ENCODE measurements around the gene C1QL2.

The C1QL2 gene

DNA sequence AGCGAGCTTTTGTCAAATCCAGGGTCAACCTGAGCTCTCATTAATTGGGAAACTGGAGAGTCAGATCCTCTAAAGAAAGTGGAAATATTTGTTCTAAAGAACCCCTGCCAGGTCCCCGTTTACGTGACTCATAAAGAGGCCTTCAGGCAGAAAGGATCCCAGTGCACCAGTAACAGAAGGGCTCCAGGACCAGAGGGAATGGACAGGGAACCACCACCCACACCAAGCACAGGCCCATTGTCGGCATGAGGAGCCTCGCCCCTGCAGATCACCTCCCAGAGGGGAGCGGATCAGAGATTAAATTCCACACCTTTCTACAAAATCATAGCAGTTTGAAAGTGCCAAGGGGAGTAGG is 16.4 kb upstream of the C1QL2 start:
- TF ChIP-seq, protein P1, sequence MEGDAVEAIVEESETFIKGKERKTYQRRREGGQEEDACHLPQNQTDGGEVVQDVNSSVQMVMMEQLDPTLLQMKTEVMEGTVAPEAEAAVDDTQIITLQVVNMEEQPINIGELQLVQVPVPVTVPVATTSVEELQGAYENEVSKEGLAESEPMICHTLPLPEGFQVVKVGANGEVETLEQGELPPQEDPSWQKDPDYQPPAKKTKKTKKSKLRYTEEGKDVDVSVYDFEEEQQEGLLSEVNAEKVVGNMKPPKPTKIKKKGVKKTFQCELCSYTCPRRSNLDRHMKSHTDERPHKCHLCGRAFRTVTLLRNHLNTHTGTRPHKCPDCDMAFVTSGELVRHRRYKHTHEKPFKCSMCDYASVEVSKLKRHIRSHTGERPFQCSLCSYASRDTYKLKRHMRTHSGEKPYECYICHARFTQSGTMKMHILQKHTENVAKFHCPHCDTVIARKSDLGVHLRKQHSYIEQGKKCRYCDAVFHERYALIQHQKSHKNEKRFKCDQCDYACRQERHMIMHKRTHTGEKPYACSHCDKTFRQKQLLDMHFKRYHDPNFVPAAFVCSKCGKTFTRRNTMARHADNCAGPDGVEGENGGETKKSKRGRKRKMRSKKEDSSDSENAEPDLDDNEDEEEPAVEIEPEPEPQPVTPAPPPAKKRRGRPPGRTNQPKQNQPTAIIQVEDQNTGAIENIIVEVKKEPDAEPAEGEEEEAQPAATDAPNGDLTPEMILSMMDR (IDR thresholded peaks at IDR 0.05; ENCODE audit: insufficient read depth, low read depth, low read length, missing control alignments), result no peak
- no peak for DNase-seq (ENCODE audit: low read depth)
- no peak overlapping the region for H3K4me3 ChIP-seq (ENCODE audit: low read length)

DNA sequence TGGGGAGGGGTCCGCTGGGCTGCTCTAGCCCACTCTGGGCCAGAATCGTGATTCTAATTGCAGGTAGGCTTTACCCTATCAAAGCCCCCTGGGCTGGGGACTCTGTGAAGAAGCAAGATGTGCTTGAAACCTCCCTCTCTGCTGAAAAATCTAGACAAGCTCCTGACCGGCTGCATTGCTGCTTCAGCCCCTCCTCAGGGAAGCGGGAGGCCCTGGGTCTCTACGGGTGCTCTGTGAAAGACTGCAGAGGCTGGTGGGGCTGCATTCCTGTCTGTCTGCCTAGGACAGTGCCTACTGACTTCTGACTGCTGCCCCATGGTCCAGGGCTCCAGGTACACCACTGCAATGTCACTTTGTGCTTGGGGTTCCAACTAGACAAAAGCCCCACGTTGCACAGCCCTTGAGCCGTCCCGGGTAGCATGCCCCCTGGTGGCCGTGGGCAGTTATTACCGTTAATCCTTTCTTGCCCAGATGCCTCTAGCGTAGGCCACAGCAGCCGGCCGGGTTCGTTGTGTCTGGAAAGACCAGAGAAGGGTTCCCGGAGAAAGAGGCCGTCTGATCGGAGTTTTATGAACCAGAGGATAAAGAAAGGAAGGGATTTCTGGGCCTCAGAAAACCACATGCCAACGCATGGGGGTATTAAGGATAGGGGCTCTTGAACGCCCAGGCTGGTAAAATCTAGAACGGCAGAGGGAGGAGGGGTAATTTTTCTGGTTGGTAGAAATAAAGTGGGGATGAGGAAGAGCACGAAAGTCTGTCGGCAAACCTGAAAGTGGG is 15.9 kb upstream of the C1QL2 start:
- TF ChIP-seq, protein P1 (IDR thresholded peaks at IDR 0.05; ENCODE audit: insufficient read depth, low read depth, low read length, missing control alignments), result peak; percentile 74
- DNase-seq (ENCODE audit: low read depth), result peak; percentile 56
- no peak overlapping the region for H3K4me3 ChIP-seq (ENCODE audit: low read length)

DNA sequence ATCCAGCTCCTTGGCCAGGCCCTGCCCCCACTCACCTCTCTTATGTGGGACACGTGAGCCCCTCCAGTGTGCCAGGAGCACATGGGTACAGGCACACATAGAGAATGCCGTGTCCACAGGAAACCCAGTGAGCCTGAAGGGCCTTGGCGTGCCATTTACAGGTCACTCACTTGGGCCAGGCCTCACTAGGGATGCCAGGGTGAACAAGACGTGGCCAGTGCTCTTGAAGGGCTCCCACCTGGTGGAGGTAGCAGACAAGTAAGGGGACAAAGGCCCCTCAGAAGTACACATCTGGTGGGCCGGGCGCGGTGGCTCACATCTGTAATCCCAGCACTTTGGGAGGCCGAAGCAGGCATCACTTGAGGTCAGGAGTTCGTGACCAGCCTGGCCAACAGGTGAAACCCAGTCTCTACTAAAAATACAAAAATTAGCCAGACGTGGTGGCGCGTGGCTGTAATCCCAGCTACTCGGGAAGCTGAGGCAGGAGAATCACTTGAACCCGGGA is 15.1 kb upstream of the C1QL2 start:
- DNase-seq (ENCODE audit: low read depth), result no peak
- TF ChIP-seq, protein P1 (IDR thresholded peaks at IDR 0.05; ENCODE audit: insufficient read depth, low read depth, low read length, missing control alignments), result no peak
- H3K4me3 ChIP-seq (ENCODE audit: low read length), result no peak overlapping the region

DNA sequence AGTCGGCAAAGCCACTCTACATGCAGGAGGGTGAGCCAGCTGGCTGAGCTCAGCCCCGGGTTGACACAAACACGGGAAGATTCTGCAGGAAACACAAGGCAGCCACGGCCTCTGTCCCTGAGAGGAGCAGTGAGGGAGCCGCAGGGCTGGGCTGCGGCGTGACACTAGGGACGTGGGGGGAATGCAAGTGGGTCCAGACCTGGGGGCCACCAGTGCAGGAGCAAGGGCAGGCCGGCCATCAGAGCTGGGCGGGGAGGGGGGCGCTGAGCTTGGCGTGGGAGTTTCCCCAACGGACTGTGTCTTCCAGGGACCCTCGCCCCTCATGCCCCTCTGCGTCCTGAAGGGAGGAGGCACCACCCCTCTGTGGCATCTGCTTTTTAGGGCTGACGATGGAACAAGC is 12.0 kb upstream of the C1QL2 start:
- no peak for DNase-seq (ENCODE audit: low read depth)
- TF ChIP-seq, protein P1 (IDR thresholded peaks at IDR 0.05; ENCODE audit: insufficient read depth, low read depth, low read length, missing control alignments), result no peak
- no peak overlapping the region for H3K4me3 ChIP-seq (ENCODE audit: low read length)

DNA sequence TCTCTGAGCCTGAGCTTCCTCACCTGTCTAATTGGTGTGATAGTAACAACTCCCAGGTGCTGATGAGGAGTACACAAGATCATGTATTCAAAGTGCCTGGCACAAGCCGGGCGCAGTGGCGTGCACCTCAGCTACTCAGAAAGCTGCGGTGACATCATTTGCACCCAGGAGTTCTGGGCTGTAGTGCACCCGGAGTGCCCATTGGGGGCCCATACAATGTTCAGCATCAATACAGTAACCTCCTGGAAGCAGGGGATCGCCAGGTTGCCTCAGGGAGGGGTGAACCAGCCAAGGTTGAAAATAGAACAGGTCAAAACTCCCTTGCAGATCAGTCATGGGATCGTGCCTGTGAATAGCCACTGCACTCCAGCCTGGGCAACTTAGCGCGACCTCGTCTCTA is 11.2 kb upstream of the C1QL2 start:
- DNase-seq (ENCODE audit: low read depth), result no peak
- TF ChIP-seq, protein P1 (IDR thresholded peaks at IDR 0.05; ENCODE audit: insufficient read depth, low read depth, low read length, missing control alignments), result no peak
- no peak overlapping the region for H3K4me3 ChIP-seq (ENCODE audit: low read length)

DNA sequence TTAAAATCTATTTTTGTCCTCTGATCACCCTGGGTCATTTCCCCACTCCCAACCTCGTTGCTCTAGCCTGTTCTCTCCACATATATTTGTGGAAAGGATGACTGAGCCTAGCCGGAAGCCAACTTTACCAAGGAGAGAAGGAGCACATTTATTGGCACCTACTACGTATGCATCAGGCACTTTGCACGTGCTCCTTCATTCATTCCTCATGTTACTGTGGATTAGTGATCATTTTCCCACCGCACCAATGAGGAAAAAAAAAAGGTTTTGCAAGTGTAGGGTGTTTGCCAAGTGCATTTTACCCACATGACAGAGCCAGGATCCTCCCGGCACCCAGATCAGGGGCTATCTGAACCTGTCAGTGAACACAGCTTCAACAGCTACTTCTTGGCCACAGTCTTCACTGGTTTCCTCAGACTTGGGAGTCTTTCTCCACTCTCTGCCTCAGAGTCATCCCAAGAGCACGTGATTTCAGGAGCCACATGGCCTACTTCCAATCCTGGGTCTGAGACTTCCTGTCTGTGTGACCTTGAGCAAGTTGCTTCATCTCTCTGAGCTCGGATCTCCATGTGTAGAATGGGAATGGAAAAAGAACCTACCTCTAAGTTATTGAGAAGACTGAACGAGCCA is 1.9 kb upstream of the C1QL2 start:
- TF ChIP-seq, protein P1 (IDR thresholded peaks at IDR 0.05; ENCODE audit: insufficient read depth, low read depth, low read length, missing control alignments), result no peak
- DNase-seq (ENCODE audit: low read depth), result no peak
- H3K4me3 ChIP-seq (ENCODE audit: low read length), result no peak overlapping the region
